Astrocyte of the spinal cord (primary cell): ENCODE results near the gene GRAP2.

Source experiments
- DNase-seq: peaks from one replicate; pipeline ENCODE4 v3.0.0; 2011; ENCODE audit warnings: low read depth, low spot score
- H3K4me3 ChIP-seq: 2 replicates; pipeline ENCODE4 v1.5.1; 2011; ENCODE audit warnings: low read depth, mild to moderate bottlenecking, low read length, moderate library complexity
- CTCF ChIP-seq: IDR thresholded peaks from 2 replicates; pipeline ENCODE4 v1.5.1; 2012; ENCODE audit warnings: low read depth, mild to moderate bottlenecking, low read length, inconsistent platforms
- in situ Hi-C: cut with HindIII; loops from 2 replicates; pipeline ENCODE4 v1.10.0; 2017; ENCODE audit warnings: low sequenced_read_pairs

The GRAP2 gene

GRCh38 chr22:39955675-39956074, 54.8 kb downstream of the GRAP2 start:
- DNase-seq = peak; percentile 32
- no peak for TF ChIP-seq CTCF
- in situ Hi-C loops = no loop called here
- H3K4me3 ChIP-seq = no peak overlapping the region

DNA sequence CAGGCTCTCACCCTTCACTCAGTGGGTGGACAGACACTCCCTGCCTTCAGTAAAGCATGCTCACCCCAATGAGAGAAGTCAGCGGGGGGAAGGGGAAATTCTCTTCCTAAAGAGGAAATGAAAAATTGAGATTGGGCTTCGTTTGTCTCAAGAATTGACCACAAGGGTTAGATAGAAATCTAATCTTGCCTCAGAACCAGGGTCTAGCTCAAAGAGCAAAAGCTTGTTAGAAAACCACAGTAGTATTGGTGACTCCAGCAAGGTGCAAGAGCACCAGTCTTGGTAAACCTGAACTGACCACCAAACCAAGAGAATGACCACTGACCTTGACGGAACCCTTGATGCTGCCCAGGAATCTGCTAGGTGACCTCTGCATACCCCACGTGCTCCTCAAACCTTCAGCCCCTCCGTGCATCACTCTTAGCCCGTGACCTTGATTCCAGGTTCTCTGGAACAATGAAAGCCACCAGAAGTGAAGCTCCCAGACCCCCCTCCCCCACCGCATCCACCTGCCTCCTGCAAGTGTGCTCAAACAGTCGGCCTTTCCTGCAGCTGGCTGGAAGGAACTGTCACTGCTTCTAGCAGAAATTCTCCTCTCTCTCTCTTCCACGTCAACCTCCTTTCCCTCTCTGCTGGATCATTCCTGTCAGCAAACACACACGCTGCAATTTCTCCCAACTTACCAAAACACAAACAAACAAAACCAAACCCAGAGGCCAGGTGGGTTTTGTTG, 56.2 kb downstream of the GRAP2 start:
- no peak for DNase-seq
- TF ChIP-seq CTCF = no peak
- no peak overlapping the region for H3K4me3 ChIP-seq
- in situ Hi-C loops = no loop called here

GRCh38 chr22:39958009-39958711, 57.3 kb downstream of the GRAP2 start:
- in situ Hi-C loops = no loop called here
- no peak for DNase-seq
- no peak overlapping the region for H3K4me3 ChIP-seq
- TF ChIP-seq CTCF = no peak

GRCh38 chr22:39958949-39959639, 58.2 kb downstream of the GRAP2 start:
- in situ Hi-C loops = no loop called here
- no peak overlapping the region for H3K4me3 ChIP-seq
- DNase-seq = no peak
- TF ChIP-seq CTCF = no peak

- DNase-seq = peak; percentile 69
Measured at GRCh38 chr22:39959640-39960447, 59.0 kb downstream of the GRAP2 start, which contains the start of gene TMA7B. Gene TMA7B (plus strand): TSS chr22:39960397. CDS start chr22:39964375, 3,978 bp downstream.

More at GRCh38 chr22:39959640-39960447, 59.0 kb downstream of the GRAP2 start, which contains the start of gene TMA7B:
- in situ Hi-C loops = no loop called here
- peak; percentile 56 for TF ChIP-seq CTCF
- no peak within 1 kb of the TSS for H3K4me3 ChIP-seq
